Raji (cell line): ENCODE measurements around the gene FAM53B.

Experiments used
- POLR2A ChIP-seq: IDR thresholded peaks from 2 replicates; pipeline ENCODE4 v1.6.1; 2011; ENCODE audit warnings: low read depth, low read length, control low read depth; ENCODE audit not compliant: insufficient read depth

Gene FAM53B

GRCh38 chr10:124663228-124663627 lies 81.0 kb downstream of the FAM53B start:
- TF ChIP-seq POLR2A, result no peak

- no peak for TF ChIP-seq POLR2A
Measured at GRCh38 chr10:124661660-124662180, 82.5 kb downstream of the FAM53B start.

GRCh38 chr10:124660404-124661125 lies 83.6 kb downstream of the FAM53B start:
- TF ChIP-seq POLR2A, result no peak

GRCh38 chr10:124659380-124659779 lies 84.8 kb downstream of the FAM53B start:
- no peak for TF ChIP-seq POLR2A

- TF ChIP-seq POLR2A, result no peak
Measured at GRCh38 chr10:124658591-124659242, 85.5 kb downstream of the FAM53B start.

- TF ChIP-seq POLR2A, result no peak
Measured at GRCh38 chr10:124657806-124658205, 86.4 kb downstream of the FAM53B start.

- no peak for TF ChIP-seq POLR2A
Measured at GRCh38 chr10:124656541-124656940, 87.6 kb downstream of the FAM53B start.

- TF ChIP-seq POLR2A, result no peak
Measured at GRCh38 chr10:124656113-124656490, 88.1 kb downstream of the FAM53B start.

- no peak for TF ChIP-seq POLR2A
Measured at GRCh38 chr10:124655191-124656112, 88.7 kb downstream of the FAM53B start.

GRCh38 chr10:124654686-124655085 lies 89.5 kb downstream of the FAM53B start:
- TF ChIP-seq POLR2A, result no peak

GRCh38 chr10:124653811-124654651 lies 90.1 kb downstream of the FAM53B start:
- no peak for TF ChIP-seq POLR2A

GRCh38 chr10:124653311-124653710 lies 90.9 kb downstream of the FAM53B start:
- no peak for TF ChIP-seq POLR2A

GRCh38 chr10:124652701-124653100 lies 91.5 kb downstream of the FAM53B start:
- TF ChIP-seq POLR2A, result no peak

GRCh38 chr10:124652200-124652599 lies 92.0 kb downstream of the FAM53B start:
- TF ChIP-seq POLR2A, result no peak
